HEK293 (cell line): ENCODE measurements around the gene HESX1.

Source experiments
- CTCF ChIA-PET: fragments of 350-600 bp; formaldehyde crosslinking; extraction: SDS; loops from one replicate; lab custom pipeline; 2021; ENCODE audit warnings: antibody characterized with exemption; lab: Yijun Ruan, JAX
- POLR2A ChIA-PET: fragments of 300-600 bp; formaldehyde crosslinking; extraction: SDS; loops from one replicate; lab custom pipeline; 2020; ENCODE audit warnings: antibody characterized with exemption, inconsistent platforms; lab: Yijun Ruan, JAX
- H3K27ac ChIP-seq: fragments of 200-500 bp; sonication (Bioruptor generic); 2 replicates; pipeline ENCODE4 v1.5.1; 2014; ENCODE audit warnings: low read depth, low read length, control low read depth, inconsistent platforms; ENCODE audit errors: extremely low read depth
- H3K36me3 ChIP-seq, 2 experiments: fragments of 200-500 bp in 1 of 2; sonication (Bioruptor generic) in 1 of 2; 1 replicate in 1 of 2; 2 replicates in 1 of 2; pipeline ENCODE4 v1.5.1; 2014 to 2017; ENCODE audit warnings: inconsistent platforms in 2 of 2, low read length in 2 of 2; ENCODE audit not compliant: control insufficient read depth in 2 of 2, insufficient read depth in 1 of 2
- H3K4me1 ChIP-seq: fragments of 200-500 bp; sonication (Bioruptor generic); 2 replicates; pipeline ENCODE4 v1.5.1; 2014; ENCODE audit warnings: mild to moderate bottlenecking, low read length, inconsistent platforms; ENCODE audit not compliant: control insufficient read depth, insufficient read depth
- H3K4me3 ChIP-seq: 2 replicates; pipeline ENCODE4 v1.5.1; 2011; ENCODE audit warnings: low read depth, mild to moderate bottlenecking, control low read depth, low read length, moderate library complexity
- H3K9me3 ChIP-seq: fragments of 200-500 bp; sonication (Bioruptor generic); 2 replicates; pipeline ENCODE4 v1.5.1; 2014; ENCODE audit warnings: low read depth, low read length, inconsistent platforms; ENCODE audit not compliant: control insufficient read depth, insufficient read depth
- HOXC10 ChIP-seq: sonication (generic); formaldehyde crosslinking; IDR thresholded peaks from 2 replicates; pipeline ENCODE4 v1.8.1; 2023; ENCODE audit warnings: mild to moderate bottlenecking, missing genetic modification reagents
- KLF17 ChIP-seq: fragments of 450-650 bp; formaldehyde crosslinking; IDR thresholded peaks from 2 replicates; pipeline ENCODE4 v1.5.1; 2016; ENCODE audit warnings: missing biosample characterization, missing genetic modification characterization
- KLF8 ChIP-seq: fragments of 450-650 bp; formaldehyde crosslinking; IDR thresholded peaks from 2 replicates; pipeline ENCODE4 v1.5.1; 2016; ENCODE audit warnings: missing biosample characterization, missing genetic modification characterization
- PATZ1 ChIP-seq: fragments of 450-650 bp; formaldehyde crosslinking; IDR thresholded peaks from 2 replicates; pipeline ENCODE4 v1.5.1; 2016; ENCODE audit warnings: missing biosample characterization, missing genetic modification characterization
- PRDM10 ChIP-seq: fragments of 450-650 bp; formaldehyde crosslinking; IDR thresholded peaks from 2 replicates; pipeline ENCODE4 v1.5.1; 2016; ENCODE audit warnings: missing biosample characterization, missing genetic modification characterization
- SALL2 ChIP-seq: fragments of 450-650 bp; formaldehyde crosslinking; IDR thresholded peaks from 2 replicates; pipeline ENCODE4 v1.5.0; 2017; ENCODE audit warnings: missing biosample characterization, mild to moderate bottlenecking, missing genetic modification characterization, borderline replicate concordance
- YY2 ChIP-seq: fragments of 450-650 bp; formaldehyde crosslinking; IDR thresholded peaks from 2 replicates; pipeline ENCODE4 v1.5.1; 2016; ENCODE audit warnings: missing biosample characterization, missing genetic modification characterization
- ZBTB11 ChIP-seq: fragments of 450-650 bp; formaldehyde crosslinking; conservative IDR thresholded peaks from 2 replicates; pipeline ENCODE4 v1.5.1; 2016; ENCODE audit warnings: low read depth, missing biosample characterization, missing genetic modification characterization
- ZNF112 ChIP-seq: fragments of 450-650 bp; formaldehyde crosslinking; IDR thresholded peaks from 2 replicates; pipeline ENCODE4 v1.5.0; 2017; ENCODE audit warnings: missing biosample characterization, missing genetic modification characterization
- ZNF138 ChIP-seq: fragments of 450-650 bp; formaldehyde crosslinking; IDR thresholded peaks from 2 replicates; pipeline ENCODE4 v1.5.1; 2016; ENCODE audit warnings: missing biosample characterization, missing genetic modification characterization, borderline replicate concordance
- ZNF404 ChIP-seq: fragments of 450-650 bp; formaldehyde crosslinking; IDR thresholded peaks from 2 replicates; pipeline ENCODE4 v1.5.1; 2017; ENCODE audit warnings: missing biosample characterization, missing genetic modification characterization
- ZNF521 ChIP-seq: fragments of 450-650 bp; formaldehyde crosslinking; IDR thresholded peaks from 2 replicates; pipeline ENCODE4 v1.5.1; 2017; ENCODE audit warnings: missing biosample characterization, mild to moderate bottlenecking, missing genetic modification characterization
- ZNF645 ChIP-seq: fragments of 450-650 bp; formaldehyde crosslinking; IDR thresholded peaks from 2 replicates; pipeline ENCODE4; 2016; ENCODE audit warnings: missing biosample characterization, missing genetic modification characterization
- ZNF747 ChIP-seq: fragments of 450-650 bp; formaldehyde crosslinking; IDR thresholded peaks from 2 replicates; pipeline ENCODE4 v1.5.1; 2016; ENCODE audit warnings: missing biosample characterization, missing genetic modification characterization

HESX1 gene

GRCh38 chr3:57199895-57200297, at the start of gene HESX1:
Gene HESX1, minus strand, starts transcription at chr3:57199978. Its CDS starts 60 bp downstream, at chr3:57199918.
- Histone ChIP-seq H3K4me1 (no peaks in the 10 kb centered on the region; the same call in 1 of the 2 replicates), H3K9me3 (no peaks in the 10 kb centered on the region), H3K27ac (no peak within 1 kb of the TSS), H3K36me3 (no peaks in the 10 kb centered on the region)
- ChIA-PET CTCF (no interaction called here), POLR2A (interaction anchor here (0.6 kb wide), 2 partner anchors 477 to 829 kb away, joined by 3 to 4 read pairs; no protein-coding TSS in a partner anchor)
- TF ChIP-seq YY2 (tag by site-specific recombination), result no peak
- no peak for TF ChIP-seq ZBTB11 (tag by site-specific recombination)
- TF ChIP-seq ZNF521, result no peak
- TF ChIP-seq ZNF747 (tag by site-specific recombination), result no peak
- no peak for TF ChIP-seq ZNF112 (tag by site-specific recombination)
- no peak for TF ChIP-seq PRDM10 (tag by site-specific recombination)
- TF ChIP-seq ZNF404 (tag by site-specific recombination), result no peak
- no peak for TF ChIP-seq PATZ1 (tag by site-specific recombination)
- TF ChIP-seq, all 188 proteins: peak for 0
- no peak within 1 kb of the TSS for H3K4me3 ChIP-seq

- Histone ChIP-seq H3K4me3 (no peak overlapping the region), H3K9me3 (no peaks in the 10 kb centered on the region), H3K27ac (no peak overlapping the region), H3K4me1 (no peaks in the 10 kb centered on the region), H3K36me3 (peaks cover 14 to 91% of the 10 kb centered on the region in 2 experiments)
- ChIA-PET POLR2A (no interaction called here), CTCF (interaction anchor here (0.6 kb wide), 1 partner anchor 501 kb away, joined by 6 read pairs; no protein-coding TSS in a partner anchor)
- TF ChIP-seq KLF17 (tag by site-specific recombination), result no peak
- TF ChIP-seq KLF8 (tag by site-specific recombination), result no peak
- TF ChIP-seq SALL2 (tag by site-specific recombination), result no peak
- TF ChIP-seq ZNF645 (tag by site-specific recombination), result no peak
- no peak for TF ChIP-seq HOXC10 (CRISPR knock-in tag)
- no peak for TF ChIP-seq ZNF138
Measured at GRCh38 chr3:57244946-57245345, 45.2 kb upstream of the HESX1 start.
